Measurements from ENCODE around the gene ARIH1. TPM values are rescaled to one million over a fixed set of nuclear protein-coding genes. Genes with fewer than 3 reads are reported as not detected.

The ARIH1 gene
- total and polyA plus RNA-seq, 2 of the 4 experiments (the other 2 are of a cell fraction): 24.0 to 41.2 TPM

DNA sequence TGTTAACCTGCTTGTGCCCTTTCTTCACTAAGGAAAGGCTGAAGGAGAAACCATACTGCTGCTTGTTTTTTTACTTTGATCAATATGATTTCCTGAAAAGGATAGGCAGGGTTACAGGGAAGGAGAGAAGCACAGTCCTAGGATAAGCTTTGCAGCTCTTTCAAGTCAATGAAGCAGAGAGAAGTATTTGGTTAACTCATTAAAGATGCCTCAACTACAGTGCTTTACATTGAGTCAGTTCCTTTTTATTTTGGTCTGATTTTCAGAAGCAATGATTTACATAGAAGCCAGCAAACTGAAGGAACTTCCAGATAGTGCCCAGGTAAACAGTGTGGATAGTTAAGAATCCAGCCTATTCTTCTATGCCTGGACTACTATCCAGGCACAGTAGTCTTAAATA, 64.8 kb downstream of the ARIH1 start:
- Histone ChIP-seq H4K5ac (ENCODE audit: low read depth, low read length) (no peak overlapping the region), H2BK120ac (ENCODE audit: low read depth, low read length) (no peak overlapping the region), H3K27ac (ENCODE audit: insufficient read depth, low read length) (no peak overlapping the region), H3K79me1 (ENCODE audit: low read depth in 1 of 2, low read length in 2 of 2) (peaks cover 20 to 48% of the 10 kb centered on the region in 2 experiments), H3K27me3 (ENCODE audit: control insufficient read depth, insufficient read depth, low read length) (no peaks in the 10 kb centered on the region), H3K4me1 (ENCODE audit: control insufficient read depth, insufficient read depth, low read length) (no peaks in the 10 kb centered on the region), H3K14ac (replicated peaks; ENCODE audit: low read depth, low read length) (no peak overlapping the region), H2BK5ac (ENCODE audit: low read depth, low read length, poor library complexity, severe bottlenecking) (no peak overlapping the region), H3K56ac (ENCODE audit: extremely low read depth, insufficient read depth, low read length) (no peak overlapping the region), H3K36me3 (ENCODE audit: control insufficient read depth, insufficient read depth, low read length) (peaks cover 1% of the 10 kb centered on the region; the same call in 1 of the 2 replicates), H2AFZ (replicated peaks; ENCODE audit: low read length, poor library complexity) (no peak overlapping the region), H2BK20ac (ENCODE audit: low read depth, low read length) (no peak overlapping the region), H4K20me1 (ENCODE audit: insufficient read depth, low read length) (peaks cover 40% of the 10 kb centered on the region), H3K9ac (ENCODE audit: low read depth, low read length) (no peak overlapping the region), H2BK15ac (ENCODE audit: low read depth, low read length) (no peak overlapping the region), H3K4me3 (ENCODE audit: insufficient read depth, low read depth, low read length) (no peak overlapping the region), H3K23ac (ENCODE audit: low read depth, low read length) (no peak overlapping the region), H4K8ac (ENCODE audit: low read depth in 2 of 2, low read length in 2 of 2) (no peak overlapping the region), H3K4ac (ENCODE audit: low read depth, low read length) (no peak overlapping the region), H3K9me1 (ENCODE audit: insufficient read depth, low read length) (0 out of 2 replicates have a peak, but pooled peaks cover 3% of the 10 kb centered on the region), H3K9me3 (ENCODE audit: control insufficient read depth, insufficient read depth, low read length) (peaks cover 8% of the 10 kb centered on the region), H2AK5ac (ENCODE audit: low read depth, low read length) (no peak overlapping the region), H2AK9ac (replicated peaks; ENCODE audit: low read depth, low read length, poor library complexity) (no peak overlapping the region), H3K4me2 (ENCODE audit: low read depth, low read length) (no peak overlapping the region), H4K91ac (ENCODE audit: insufficient read depth, low read depth, low read length) (no peak overlapping the region), H3K18ac (ENCODE audit: low read depth, low read length) (no peak overlapping the region)
- DNase-seq: no peak
- CTCF ChIA-PET: interaction anchor here (0.7 kb wide), 1 partner anchor 84 kb away, joined by 4 read pairs; no protein-coding TSS in a partner anchor
- intact Hi-C loops (cut with micrococcal nuclease): no loop called here
- no peak for ATAC-seq (ENCODE audit: low read depth)
- TF ChIP-seq NFE2L2 (IDR thresholded peaks at IDR 0.05; ENCODE audit: low read depth, low read length) (no peak), CEBPB (IDR thresholded peaks at IDR 0.05; ENCODE audit: low read depth, low read length) (no peak), MXI1 (IDR thresholded peaks at IDR 0.05; ENCODE audit: borderline replicate concordance, low read depth, low read length) (no peak), BHLHE40 (IDR thresholded peaks at IDR 0.05; ENCODE audit: low read depth, low read length) (no peak)
- POLR2A ChIA-PET (ENCODE audit: unreplicated experiment): no interaction called here
- in situ Hi-C loops (cut with MboI; ENCODE audit: low sequenced_read_pairs): no loop called here
- dilution Hi-C loops (cut with HindIII; ENCODE audit: low sequenced_read_pairs, unreplicated experiment): no loop called here
- BruUV-seq (replicated peaks): no TSS peak

Data from IMR-90 (cell line).